Stimulated activated CD8-positive, alpha-beta memory T cell treated with anti-CD3 and anti-CD28 coated beads, Interleukin-7, amount 100 ng/mL, for 48 hours (primary cell): ENCODE data around the gene FBXL7.

ENCODE experiments used
- DNase-seq, 2 donors: peaks; one replicate each; pipeline ENCODE4 v3.0.0-alpha.2; 2020; ENCODE audit warnings: low read depth in 1 of 2; ENCODE audit errors: extremely low read depth in 1 of 2

The FBXL7 gene

DNA sequence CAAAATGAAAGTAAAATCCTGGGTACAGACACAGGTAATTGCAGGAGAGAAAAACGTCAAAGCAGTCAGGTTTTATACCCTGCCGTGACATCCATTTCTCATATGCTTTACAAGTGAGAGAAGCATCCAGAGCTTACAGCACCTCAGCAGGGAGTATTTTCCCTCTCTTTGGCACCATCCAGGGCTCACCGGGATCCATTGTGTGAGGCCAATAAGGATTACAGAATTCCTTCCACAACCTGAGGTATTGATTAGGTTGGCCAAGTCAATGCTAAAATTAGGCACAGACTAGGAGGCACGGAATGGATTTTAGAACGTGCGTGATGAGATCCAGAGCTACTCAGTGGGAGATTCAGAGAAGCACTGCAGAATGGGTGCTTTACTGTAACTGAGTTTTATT is 296.6 kb downstream of the FBXL7 start:
- DNase-seq: no peak

DNA sequence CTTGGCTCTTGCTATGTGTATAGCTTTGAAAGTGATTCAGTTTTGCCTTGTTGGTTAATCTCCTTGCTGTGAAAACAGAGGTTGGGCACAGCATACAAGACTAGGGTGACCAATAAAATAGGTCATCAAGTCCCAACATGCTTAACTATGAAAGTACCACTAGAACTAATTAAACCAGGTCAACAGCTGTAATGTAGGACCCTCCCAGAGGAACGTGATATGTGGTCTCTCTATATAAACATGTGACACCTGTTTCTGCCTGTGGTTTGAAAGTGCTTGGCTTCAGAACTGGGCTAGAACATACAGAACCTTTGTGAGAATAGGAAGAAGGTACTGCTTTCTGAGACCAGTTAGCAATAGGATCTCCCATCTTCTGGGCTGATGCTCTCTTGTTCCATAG is 297.1 kb downstream of the FBXL7 start:
- DNase-seq: no peak

DNA sequence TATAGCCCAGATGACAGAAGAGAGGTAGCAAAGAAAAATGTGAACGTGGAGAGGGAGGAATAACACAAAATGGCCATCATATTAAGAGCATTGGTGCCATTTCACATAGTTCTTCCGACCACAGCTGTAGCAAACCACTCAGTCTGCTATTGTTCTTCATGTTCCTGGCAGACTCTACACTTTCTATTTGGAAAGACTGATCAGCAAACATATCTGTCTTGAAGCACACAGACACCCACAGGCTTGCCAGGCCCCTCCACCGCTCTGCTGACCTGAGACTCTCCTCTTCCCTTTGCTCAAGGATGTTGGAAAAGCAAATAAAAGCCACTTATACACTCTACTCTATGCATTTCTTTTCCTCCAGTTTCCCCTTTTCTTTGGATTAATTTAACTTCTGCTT is 298.0 kb downstream of the FBXL7 start:
- DNase-seq: no peak

DNA sequence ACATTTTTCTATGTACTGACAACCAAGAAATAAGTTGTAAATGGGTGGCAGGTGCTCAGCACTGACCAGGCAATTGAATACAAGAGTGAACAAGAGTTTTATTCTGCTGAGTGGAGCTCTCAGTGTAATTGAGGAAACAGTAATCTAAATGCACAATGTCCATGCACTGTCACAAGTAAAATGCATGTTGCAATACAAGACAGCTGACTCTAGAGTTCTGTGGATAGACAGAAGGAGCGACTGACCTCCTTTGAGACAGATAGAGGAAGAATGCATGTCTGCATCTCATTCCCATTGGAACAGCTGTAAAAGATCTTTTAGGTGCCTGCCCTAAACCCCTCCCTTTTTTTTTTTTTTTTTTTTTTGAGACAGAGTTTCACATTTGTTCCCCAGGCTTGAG is 299.0 kb downstream of the FBXL7 start:
- DNase-seq: no peak

DNA sequence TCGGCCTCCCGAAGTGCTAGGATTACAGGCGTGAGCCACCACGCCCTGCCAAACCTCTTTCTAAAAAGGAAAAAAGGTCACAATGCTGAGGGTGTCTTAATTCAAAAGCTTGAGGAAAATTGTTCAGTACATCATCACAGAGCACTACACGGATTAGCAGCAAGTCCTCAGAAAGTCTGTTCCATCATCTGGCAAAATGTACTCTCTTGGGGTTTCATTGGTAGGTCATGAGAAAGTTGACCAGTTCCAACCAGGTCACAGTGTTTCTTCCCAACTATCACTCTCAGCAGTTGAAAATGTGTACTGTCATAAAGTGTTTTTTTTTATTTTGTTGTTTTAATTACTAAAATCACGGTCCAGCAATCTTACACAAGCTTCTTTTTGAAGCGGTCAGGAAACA is 299.6 kb downstream of the FBXL7 start:
- no peak for DNase-seq

DNA sequence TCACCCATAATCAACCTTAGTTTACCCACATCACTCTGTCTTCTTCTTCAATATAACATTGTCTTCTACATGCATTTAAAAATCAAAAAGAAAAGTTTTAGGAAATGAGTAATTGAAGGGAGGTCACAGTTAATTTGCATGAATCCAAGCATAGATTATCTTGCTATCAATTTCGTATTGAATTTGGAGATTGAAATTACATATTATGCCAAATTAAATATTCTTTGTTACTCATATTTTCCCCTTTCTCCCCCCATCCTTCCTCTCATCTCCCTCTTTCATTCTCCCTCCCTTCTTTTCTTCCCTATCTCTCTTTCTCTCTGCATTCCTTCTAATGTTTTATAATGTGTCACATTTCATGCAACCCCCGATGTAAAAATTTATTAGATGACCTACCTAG is 303.3 kb downstream of the FBXL7 start:
- no peak for DNase-seq

DNA sequence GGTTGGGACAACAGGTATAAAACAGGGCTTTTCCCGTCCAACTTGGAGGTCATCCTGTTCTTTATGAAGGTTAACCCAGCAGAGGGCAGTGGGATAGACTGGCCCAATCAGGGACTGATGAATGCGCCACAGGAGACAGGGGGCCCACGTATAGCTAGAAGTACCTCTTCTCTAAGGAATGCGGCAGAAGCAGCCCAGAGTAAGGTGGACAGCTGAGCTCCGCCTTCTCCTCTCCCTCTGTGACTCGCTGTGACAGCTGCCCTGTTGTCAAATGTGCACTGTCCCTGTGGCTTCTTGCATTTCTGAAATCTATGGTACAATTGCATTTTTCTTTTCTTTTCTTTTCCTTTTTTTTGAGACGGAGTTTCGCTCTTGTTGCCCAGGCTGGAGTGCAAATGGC is 306.6 kb downstream of the FBXL7 start:
- DNase-seq: no peak

DNA sequence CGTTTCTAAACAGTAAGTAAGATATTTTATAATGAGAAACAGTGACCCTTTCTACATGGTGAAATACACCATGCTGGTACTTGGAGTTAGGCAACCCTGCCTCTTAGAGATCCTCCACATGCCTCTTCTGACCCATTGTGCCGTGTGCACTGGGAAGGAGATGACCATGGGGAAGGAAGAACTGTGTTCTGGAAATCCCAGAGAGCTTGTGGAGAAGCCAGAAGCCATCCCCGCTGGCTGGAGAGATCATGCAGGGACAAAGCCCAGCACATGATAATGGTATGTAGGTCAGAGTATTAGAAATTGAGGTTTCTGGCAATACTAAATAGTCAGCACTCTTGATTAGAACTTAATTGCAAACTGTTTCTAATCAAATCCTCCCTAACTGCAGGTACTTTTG is 307.3 kb downstream of the FBXL7 start:
- no peak for DNase-seq

DNA sequence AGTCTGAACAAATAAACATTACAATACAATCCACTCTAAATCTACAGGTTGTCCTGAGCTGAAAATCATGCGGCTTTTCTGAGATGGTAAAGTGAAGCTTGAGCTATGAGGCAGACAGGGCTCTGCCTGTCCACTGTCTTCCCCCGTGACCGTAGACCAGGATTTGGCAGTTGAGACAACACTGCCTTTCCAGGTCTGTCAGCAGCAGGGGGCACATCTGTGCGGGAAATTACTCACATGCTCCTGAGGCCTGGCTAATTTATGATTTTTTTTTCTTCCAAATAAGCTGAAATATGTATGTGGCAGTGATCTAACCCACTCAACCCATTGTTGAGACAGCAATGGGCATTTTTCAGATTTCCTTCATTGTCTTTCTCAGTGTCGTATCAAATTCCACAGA is 307.9 kb downstream of the FBXL7 start:
- DNase-seq: no peak

DNA sequence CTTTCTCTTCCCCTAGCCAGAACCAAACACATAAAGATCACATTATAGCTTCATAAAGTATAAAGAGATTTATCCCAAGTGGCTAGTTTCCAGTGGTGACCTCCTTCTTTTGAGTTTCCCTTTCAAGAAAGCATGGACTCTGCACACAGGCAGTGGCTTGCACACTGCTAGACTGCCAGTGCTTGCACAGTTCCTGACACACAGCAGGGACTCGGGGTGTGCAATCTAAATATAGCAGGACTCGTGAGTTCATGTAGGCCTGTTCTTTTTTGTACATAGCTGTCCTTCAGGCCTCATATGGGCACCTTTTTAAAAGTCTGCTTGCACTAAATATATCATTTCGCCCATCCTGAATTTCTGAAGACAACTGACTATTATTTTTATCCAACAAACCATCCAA is 308.6 kb downstream of the FBXL7 start:
- no peak for DNase-seq

DNA sequence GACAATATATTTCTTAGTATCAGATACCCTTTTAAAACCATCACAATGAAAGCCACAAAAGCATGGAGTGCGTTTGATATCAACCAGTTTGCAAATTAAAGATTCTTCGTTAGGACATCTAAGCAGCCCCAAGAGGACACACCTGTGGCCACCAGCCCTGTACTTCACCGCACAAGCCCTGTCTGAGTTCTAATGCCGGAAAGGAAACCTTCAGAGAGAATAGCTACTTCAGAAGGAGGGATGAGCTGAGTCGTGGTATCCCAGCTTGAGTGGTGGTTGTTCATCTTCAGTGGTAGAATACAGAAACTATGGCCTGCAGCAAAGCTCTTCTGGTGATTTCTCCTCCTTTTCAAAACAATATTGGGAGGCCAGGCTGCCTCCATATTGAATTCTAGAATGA is 319.6 kb downstream of the FBXL7 start:
- DNase-seq: no peak

DNA sequence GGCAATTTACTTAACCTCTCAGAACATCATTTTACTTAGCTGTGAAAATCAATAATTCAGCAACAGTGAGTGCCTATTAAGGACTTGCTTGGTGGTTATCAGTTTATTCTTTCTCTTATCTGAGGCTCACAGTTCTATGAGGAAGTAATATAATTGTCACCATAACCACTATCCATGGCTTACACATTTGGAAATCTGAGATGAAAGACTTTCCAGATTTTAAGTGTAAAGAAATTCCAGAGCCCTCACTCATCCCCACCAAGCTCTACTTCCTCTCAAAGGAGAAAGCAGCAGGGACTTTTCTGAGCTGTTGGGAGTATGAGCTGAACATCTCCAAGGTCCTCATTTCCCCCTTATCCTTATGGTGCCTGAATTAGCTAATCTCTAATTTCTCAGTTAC is 321.5 kb downstream of the FBXL7 start:
- DNase-seq: no peak

DNA sequence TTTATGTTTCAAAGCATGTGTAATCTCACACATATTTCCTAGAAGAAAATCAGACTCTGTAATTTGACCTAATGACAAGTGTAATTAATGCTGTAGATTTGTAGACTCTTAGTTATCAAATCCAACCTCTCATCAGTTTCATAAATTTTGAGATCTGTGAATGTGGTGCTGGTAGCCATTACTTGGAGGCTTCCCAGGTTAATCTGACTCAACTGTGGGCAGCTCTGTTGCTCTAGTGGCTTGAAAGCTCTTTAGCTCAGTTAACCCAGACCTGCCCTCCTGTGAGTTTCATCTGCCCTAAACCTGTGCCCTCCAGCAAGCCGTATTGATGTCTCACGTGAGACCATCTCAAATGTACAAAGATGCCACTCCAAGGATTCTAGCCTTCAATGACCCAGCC is 323.4 kb downstream of the FBXL7 start:
- no peak for DNase-seq

DNA sequence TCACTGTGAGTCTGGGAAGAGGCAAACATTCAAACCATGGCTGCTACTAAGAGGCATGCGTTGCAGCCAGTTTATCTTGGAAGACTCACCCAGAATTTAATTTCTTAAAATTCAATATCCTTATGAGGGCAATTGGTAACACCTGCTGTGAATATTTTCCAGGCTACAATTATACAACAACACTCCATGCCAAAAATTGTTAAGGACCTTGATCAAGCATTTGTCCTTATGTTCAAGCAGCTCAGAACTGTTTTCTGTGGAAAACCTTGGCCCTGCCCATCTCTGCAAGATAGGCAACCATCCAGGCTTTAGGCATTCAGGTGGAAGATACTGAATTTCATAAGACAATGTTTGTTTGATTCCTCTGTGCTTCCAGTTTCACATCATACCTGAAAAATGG is 327.8 kb downstream of the FBXL7 start:
- no peak for DNase-seq

DNA sequence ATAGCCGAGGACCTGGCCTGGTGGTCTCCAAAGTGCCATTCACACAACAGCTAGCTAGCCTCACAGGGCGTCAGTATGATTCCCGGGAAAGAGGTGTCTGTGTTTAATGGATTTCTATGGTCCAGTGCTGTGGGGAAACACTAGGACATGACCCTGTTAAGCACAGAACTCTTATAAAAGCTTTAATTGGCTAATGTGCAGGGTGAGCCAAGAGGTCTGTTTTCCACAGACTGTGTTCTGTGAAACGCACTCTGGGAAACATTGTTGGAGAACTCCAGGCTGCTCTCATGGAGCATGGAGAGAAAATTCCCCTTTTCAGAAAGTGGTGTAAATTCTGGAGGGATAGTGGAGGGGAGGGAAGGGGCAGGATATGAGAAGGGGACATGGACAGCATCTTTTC is 331.4 kb downstream of the FBXL7 start:
- no peak for DNase-seq

DNA sequence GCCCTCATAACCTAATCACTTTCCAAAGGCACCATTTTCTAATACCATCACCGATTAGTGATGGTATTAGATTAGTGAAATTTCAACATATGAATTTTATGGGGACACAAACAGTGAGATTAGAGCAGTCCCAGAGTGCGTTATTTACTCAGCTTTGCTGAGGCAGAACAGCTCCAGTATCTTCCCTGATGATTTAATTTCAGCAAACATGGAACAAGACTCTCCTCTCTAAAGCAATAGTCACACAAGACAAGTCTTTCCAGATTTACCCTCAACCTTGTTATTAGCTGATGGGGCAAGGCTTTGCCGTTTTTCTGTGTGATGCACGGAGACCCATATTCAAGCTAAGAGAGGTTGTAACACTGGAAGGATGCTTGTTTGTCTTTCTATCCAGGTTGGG is 333.4 kb downstream of the FBXL7 start:
- no peak for DNase-seq

DNA sequence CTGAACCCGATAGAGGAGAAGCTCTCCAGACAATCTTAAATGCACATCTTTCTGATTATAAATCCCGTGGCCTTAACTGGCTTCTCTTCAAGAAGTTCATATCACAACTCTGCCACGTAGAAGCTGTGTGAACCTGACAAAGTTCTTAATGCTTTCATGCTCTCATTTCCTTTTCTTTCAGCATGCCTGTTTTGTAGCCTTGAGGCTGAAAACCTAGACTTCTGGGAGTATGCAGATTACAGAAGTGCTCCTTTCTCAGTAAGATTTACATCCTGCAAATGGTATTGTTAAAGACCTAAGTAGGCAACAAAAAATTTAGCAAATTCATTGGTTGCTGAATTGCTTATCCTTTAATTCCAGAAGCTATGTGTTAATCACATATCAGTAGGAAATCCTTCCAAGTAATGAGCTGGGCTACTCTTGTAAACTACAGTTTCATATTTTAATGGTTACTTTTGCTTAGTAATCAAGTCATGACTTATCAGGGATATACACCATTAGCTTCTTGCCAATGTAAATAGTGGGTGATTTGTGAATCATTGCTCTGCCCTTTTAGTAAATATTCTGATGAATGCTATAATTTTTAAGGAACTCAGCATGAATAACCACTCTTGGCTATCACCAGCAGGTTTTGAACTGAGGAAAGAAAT is 334.7 kb downstream of the FBXL7 start:
- no peak for DNase-seq

DNA sequence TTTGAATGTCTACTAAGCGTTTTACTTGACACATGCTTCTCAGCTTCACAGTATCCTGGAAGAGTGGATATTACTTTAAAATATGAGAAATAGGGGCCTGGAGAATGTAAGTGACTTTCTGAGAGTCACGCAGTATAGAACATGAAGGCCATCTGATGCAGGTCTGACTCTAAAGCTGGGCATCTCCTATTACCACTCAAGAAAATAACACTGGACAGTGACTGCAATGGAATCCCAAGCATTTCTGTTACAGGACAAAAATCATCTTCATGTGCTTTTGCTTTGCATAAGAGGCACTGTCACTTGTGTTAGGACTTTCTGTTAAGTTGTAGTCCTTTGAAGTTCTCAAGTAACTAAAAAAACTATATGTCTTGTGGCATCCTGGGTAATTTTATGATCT is 335.5 kb downstream of the FBXL7 start:
- DNase-seq: no peak

DNA sequence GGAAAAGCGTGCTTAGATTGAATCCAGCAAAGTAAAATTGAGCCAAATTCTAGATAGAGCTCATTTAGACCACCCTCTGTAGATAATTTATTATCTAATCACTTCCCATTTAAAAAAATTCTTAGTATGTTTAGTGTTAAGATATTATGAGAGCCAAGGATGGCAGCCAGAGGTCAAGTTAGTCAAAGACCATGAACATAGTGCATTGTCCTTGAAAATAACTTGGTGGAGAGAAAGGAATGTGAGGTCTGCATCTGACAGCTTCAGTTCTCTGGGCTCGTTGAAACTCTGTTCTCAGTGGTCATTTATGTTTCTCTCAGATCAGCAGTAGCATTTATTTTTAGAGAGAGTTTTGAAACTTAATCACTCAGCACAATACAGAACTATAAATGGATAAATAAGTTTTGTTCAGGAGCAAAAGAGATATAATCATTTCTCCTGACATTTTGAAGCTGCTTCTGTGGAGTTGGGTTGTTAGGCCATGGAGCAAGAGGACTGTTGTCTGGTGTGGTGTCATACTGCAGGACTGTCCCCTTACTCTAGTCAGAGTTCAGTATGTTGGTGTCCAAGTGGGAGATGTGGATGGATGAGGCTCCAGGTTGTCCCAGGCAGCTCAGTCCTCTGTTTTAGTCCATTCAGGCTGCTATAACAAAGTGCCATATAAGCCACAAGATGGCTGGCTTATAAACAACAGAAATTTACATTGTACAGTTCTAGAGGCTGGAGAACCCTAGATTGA is 337.7 kb downstream of the FBXL7 start:
- no peak for DNase-seq

DNA sequence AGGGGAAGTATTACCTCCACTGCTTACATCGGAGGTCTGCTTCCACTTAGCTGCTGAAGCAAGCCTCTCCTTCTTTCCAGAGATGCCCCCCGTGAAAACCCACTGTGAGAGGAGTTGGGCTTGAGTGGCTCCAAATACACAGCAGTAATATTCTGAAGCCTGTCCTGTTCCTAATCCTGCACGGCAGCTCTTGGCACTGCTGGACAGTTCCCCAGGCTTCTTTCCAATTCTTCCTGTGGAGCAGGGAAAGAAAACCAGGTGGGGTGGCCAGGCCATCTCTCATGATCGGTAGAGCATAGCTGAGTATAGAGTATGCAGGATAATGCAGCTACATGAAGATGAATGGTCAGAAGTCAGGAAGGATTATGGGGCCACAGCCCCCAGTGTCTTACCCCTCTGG is 344.3 kb downstream of the FBXL7 start:
- no peak for DNase-seq

DNA sequence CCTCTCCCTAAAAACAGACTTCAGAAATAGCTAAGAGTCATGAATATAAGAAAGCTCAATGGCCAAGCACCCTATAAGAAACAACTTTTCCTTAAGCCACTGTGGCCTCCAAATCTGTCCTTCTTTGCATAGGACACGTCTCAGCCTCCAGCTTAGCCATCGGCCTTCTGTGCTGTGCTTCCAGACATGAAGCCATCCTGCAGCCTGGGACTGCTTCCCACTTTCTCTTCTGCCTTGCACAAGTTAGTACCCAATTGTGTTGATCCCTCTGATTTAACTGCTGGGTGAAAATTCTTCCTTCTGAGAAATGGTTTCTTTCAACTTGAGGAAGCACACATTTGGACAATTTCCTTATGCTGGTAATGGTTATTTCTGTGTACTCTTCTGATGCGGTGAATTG is 344.9 kb downstream of the FBXL7 start:
- DNase-seq: no peak

DNA sequence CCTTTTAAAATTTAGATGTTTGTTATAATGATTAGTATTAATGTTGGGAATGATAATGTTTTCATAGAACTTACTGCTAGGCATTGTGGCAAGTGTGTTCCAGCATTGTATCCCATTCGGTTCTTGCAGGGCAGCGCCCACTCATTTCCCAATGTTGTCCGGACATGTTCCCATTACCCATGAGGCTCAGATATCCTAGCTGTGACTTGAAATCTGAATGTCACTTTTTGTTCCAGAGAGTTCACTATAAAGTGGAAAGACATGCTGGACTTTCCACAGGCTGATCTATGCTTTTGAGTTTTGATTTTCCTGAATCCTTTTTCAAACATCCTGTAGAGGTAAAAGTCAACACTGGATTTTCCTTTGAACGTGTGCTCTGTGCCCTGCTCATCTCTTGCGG is 350.6 kb downstream of the FBXL7 start:
- no peak for DNase-seq

DNA sequence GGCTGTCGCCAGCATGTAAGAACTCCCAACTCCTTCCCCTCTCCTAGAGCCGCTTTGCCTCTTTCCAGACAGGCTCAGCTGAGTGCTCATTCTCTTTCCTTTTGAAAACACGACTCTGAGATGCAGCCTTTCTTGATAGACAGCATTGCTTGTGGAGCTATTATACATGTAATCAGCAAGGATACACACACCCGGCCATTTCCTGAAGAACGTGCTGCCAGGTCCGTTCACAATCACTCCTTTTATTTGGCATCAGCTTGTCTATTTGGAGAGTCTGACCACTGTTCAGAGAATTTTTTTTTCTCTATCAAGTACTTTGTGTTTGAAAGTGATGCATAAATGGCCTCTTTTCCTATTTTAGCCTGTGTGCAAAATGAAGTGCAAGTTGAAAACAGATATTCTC is 351.0 kb downstream of the FBXL7 start:
- no peak for DNase-seq
